Retinal pigment epithelial cell (primary cell): ENCODE measurements around the gene SEMA6A.

Source experiments
- DNase-seq: peaks from one replicate; pipeline ENCODE4 v3.0.0-alpha.2; 2010; ENCODE audit warnings: low read depth
- H3K4me3 ChIP-seq: 2 replicates; pipeline ENCODE4 v1.5.1; 2011; ENCODE audit warnings: mild to moderate bottlenecking, low read length, control low read depth, moderate library complexity
- CTCF ChIP-seq: conservative IDR thresholded peaks from 2 replicates; pipeline ENCODE4 v1.5.1; 2011; ENCODE audit warnings: low read depth, low read length, control low read depth, inconsistent platforms

Gene SEMA6A

GRCh38 chr5:116502616-116503015 is 72.0 kb downstream of the SEMA6A start:
- DNase-seq: peak; percentile 88
- TF ChIP-seq CTCF: no peak
- no peak overlapping the region for H3K4me3 ChIP-seq

- TF ChIP-seq CTCF: no peak
- no peak for DNase-seq
Observed at GRCh38 chr5:116502138-116502537, 72.5 kb downstream of the SEMA6A start.

GRCh38 chr5:116498503-116499048 is 76.0 kb downstream of the SEMA6A start:
- no peak overlapping the region for H3K4me3 ChIP-seq
- no peak for DNase-seq
- TF ChIP-seq CTCF: no peak

More at GRCh38 chr5:116502138-116502537, 72.5 kb downstream of the SEMA6A start:
- no peak overlapping the region for H3K4me3 ChIP-seq

- H3K4me3 ChIP-seq: no peak overlapping the region
- TF ChIP-seq CTCF: no peak
- no peak for DNase-seq
Observed at GRCh38 chr5:116497631-116498030, 77.0 kb downstream of the SEMA6A start.

- no peak overlapping the region for H3K4me3 ChIP-seq
- no peak for TF ChIP-seq CTCF
- DNase-seq: no peak
Observed at GRCh38 chr5:116495786-116496357, 78.8 kb downstream of the SEMA6A start.

- no peak for DNase-seq
- H3K4me3 ChIP-seq: no peak overlapping the region
- TF ChIP-seq CTCF: no peak
Observed at GRCh38 chr5:116494784-116495450, 79.7 kb downstream of the SEMA6A start.

GRCh38 chr5:116492776-116493175 is 81.8 kb downstream of the SEMA6A start:
- no peak overlapping the region for H3K4me3 ChIP-seq
- TF ChIP-seq CTCF: no peak
- DNase-seq: no peak
